ENCODE results near the gene CHRNA4. TPM values are rescaled to one million over a fixed set of nuclear protein-coding genes. Genes with fewer than 3 reads are reported as not detected.

The CHRNA4 gene
- total RNA-seq, 4 donors from 2014 or later: 0.20 TPM; not detected in 3

DNA sequence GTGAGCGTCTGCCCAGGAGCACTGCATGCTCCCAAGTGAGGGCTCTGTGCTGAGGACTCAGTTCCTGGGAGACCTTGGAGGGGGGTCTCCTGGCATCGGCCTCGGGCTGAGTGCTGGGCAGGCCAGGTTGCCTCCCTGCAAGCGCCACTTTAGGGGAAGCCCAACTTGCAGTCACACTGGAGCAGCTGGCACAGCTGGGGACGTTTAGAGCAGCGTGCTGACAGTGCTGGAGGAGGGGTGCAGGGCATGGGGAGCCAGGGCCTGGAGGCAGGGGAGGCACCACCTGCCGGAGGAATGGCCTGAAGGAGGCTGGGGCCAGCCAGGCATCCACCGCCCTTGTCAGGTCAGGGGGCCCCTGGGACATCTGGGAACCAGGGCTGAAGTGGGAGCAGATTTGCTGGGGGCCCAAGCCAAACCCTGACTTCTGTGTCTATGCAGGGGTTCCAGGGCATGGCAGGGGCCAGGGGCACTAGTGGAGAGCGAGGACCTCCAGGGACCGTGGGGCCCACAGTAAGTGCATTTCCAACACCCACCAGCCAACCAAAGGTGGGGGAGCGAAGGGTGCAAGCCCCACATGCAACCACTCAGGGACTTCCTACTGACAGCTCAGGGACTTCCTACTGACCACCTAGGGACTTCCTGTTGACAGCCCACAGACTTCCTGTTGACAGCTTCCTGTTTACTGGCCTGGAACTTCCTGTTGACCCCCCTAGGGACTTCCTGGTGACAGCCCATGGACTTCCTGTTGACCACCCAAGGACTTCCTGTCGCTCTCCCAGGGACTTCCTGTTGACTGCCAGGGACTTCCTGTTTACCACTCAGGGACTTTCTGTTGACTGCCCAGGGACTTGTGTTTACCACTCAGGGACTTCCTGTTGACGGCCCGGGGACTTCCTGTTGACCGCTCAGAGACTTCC is 34.6 kb downstream of the CHRNA4 start:
- 81% methylated on average over 11 of the region's 15 CpGs; no CpG with 5 or more reads in 1 of the 2 donors for WGBS, 2 donors (ENCODE audit: low coverage in 1 of 2)
- no peaks in the 10 kb centered on the region for H3K36me3 ChIP-seq
- TF ChIP-seq EP300 (IDR thresholded peaks at IDR 0.05; ENCODE audit: low read depth) (no peak), POLR2AphosphoS5 (IDR thresholded peaks at IDR 0.05) (no peak), POLR2A (IDR thresholded peaks at IDR 0.05) (no peak)
- TF ChIP-seq, protein P1, sequence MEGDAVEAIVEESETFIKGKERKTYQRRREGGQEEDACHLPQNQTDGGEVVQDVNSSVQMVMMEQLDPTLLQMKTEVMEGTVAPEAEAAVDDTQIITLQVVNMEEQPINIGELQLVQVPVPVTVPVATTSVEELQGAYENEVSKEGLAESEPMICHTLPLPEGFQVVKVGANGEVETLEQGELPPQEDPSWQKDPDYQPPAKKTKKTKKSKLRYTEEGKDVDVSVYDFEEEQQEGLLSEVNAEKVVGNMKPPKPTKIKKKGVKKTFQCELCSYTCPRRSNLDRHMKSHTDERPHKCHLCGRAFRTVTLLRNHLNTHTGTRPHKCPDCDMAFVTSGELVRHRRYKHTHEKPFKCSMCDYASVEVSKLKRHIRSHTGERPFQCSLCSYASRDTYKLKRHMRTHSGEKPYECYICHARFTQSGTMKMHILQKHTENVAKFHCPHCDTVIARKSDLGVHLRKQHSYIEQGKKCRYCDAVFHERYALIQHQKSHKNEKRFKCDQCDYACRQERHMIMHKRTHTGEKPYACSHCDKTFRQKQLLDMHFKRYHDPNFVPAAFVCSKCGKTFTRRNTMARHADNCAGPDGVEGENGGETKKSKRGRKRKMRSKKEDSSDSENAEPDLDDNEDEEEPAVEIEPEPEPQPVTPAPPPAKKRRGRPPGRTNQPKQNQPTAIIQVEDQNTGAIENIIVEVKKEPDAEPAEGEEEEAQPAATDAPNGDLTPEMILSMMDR (IDR thresholded peaks at IDR 0.05): no peak
- no peaks in the 10 kb centered on the region for H3K4me1 ChIP-seq
- H3K27ac ChIP-seq: no peak overlapping the region
- in situ Hi-C loops (cut with MboI; ENCODE audit: low pct_ligation_motif_present in 1 of 4, low pct_unique_long_range_greater_than_20kb in 1 of 4, low sequenced_read_pairs in 3 of 4): no loop called here
- intact Hi-C loops (cut with DNase I; ENCODE audit: low total_unique reads): no loop called here
- no peak overlapping the region for H3K4me3 ChIP-seq
- no peaks in the 10 kb centered on the region for H3K9me3 ChIP-seq
- no peak for DNase-seq
- H3K27me3 ChIP-seq: peaks cover 16% of the 10 kb centered on the region

DNA sequence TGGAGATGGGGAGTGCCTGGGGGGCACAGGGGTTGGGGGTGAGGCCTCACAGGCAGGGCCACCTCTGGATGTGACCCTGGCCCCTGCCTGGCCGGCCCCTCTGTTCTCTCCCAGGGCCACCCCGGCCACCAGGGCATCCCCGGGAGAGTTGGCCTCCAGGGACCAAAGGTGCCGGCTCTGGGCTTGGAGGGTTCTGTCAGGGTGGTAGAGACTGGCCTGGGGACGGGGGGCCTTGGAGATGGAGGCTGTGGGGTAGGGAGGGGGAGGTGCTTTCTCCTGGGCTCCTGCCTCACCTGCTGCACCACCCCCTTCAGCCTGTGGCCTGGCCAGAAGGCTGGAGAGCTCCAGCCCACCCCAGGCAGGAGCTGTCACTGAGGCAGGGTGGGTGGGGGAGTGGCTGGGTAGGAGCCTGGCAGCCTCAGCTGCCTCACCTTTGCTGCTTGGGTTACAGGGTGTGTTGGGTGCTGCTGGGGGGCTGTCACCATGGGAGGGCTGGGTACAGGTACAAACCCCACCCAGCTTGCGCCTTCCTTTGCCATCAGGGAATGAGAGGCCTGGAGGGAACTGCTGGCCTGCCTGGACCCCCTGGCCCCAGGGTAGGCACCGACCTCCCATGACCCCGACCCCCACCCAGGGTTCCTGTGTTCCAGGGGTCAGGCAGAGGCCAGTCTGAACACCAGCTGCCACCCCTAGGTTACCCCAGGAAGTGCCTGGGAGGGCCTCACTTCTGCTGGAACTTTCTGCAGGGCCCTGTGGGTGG is 35.4 kb downstream of the CHRNA4 start:
- H3K9me3 ChIP-seq: no peaks in the 10 kb centered on the region
- TF ChIP-seq POLR2AphosphoS5 (IDR thresholded peaks at IDR 0.05) (no peak), POLR2A (IDR thresholded peaks at IDR 0.05) (no peak), EP300 (IDR thresholded peaks at IDR 0.05; ENCODE audit: low read depth) (no peak)
- H3K36me3 ChIP-seq: no peaks in the 10 kb centered on the region
- no peak overlapping the region for H3K4me3 ChIP-seq
- intact Hi-C loops (cut with DNase I; ENCODE audit: low total_unique reads) (no loop called here), in situ Hi-C loops (cut with MboI; ENCODE audit: low pct_ligation_motif_present in 1 of 4, low pct_unique_long_range_greater_than_20kb in 1 of 4, low sequenced_read_pairs in 3 of 4) (no loop called here)
- no peak overlapping the region for H3K27ac ChIP-seq
- DNase-seq: no peak
- 74 to 78% methylated on average over 2 to 7 of the region's 8 CpGs for WGBS, 2 donors (ENCODE audit: low coverage in 1 of 2)
- no peaks in the 10 kb centered on the region for H3K4me1 ChIP-seq
- H3K27me3 ChIP-seq: peaks cover 20% of the 10 kb centered on the region

DNA sequence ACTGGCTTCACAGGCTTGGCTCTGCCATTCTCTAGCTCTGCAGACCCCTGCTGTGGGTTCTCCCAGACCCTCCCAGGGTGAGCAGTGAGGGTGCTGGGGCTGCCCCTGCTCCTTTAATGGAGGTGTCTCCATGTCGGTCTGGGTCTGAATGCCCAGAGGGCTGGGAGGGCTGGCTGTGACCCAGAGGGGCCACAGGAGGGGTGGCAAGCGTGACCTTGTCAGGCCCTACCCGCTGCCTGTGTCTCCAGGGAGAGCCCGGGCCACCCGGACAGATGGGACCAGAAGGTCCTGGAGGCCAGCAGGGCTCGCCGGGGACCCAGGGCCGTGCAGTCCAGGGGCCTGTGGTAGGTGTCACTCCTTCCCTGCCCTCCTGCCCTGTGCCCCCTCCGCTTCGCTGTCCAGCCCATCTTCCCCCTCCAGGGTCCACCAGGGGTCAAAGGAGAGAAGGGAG is 36.1 kb downstream of the CHRNA4 start:
- no peak overlapping the region for H3K27ac ChIP-seq
- H3K4me3 ChIP-seq: no peak overlapping the region
- in situ Hi-C loops (cut with MboI; ENCODE audit: low pct_ligation_motif_present in 1 of 4, low pct_unique_long_range_greater_than_20kb in 1 of 4, low sequenced_read_pairs in 3 of 4) (no loop called here), intact Hi-C loops (cut with DNase I; ENCODE audit: low total_unique reads) (no loop called here)
- H3K27me3 ChIP-seq: peaks cover 20% of the 10 kb centered on the region
- DNase-seq: no peak
- TF ChIP-seq, protein P1 (IDR thresholded peaks at IDR 0.05): no peak
- TF ChIP-seq POLR2A (IDR thresholded peaks at IDR 0.05) (no peak), EP300 (IDR thresholded peaks at IDR 0.05; ENCODE audit: low read depth) (no peak), POLR2AphosphoS5 (IDR thresholded peaks at IDR 0.05) (no peak)
- H3K9me3 ChIP-seq: no peaks in the 10 kb centered on the region
- no peaks in the 10 kb centered on the region for H3K4me1 ChIP-seq
- WGBS, 2 donors (ENCODE audit: low coverage in 1 of 2): 80% methylated on average over 8 of the region's 10 CpGs; no CpG with 5 or more reads in 1 of the 2 donors
- H3K36me3 ChIP-seq: no peaks in the 10 kb centered on the region

DNA sequence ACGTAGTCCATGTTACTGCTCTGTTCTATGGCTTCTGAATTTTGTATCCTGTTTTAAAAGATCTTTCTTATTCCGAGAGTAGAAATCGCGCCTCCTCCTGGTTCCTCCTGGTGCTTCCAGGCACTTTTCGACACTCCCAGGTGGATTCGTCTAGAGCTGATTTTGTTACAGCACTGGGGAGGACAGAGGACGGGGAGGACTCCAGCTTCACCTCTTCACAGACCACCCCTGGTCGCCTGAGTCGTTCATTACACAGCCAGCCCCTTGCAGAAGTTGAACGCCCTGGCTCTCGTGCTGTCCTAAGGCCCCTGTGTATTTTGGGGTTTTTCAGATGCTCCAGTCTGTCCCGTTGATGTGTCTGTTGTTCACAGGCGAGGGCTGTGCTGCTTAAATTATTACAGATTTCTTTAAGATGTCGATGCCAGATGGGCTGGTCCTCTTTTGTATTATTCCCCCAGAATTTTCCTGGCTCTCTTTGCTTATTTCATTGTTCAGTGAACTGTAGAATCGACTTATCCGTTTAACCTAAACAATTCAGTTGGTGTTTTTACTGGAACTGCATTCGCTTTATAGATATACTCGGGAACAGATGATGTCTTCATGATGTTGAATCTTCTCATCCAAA is 37.7 kb downstream of the CHRNA4 start:
- TF ChIP-seq EP300 (IDR thresholded peaks at IDR 0.05; ENCODE audit: low read depth) (no peak), POLR2AphosphoS5 (IDR thresholded peaks at IDR 0.05) (no peak), POLR2A (IDR thresholded peaks at IDR 0.05) (no peak)
- TF ChIP-seq, protein P1 (IDR thresholded peaks at IDR 0.05): no peak
- Histone ChIP-seq H3K27ac (no peak overlapping the region), H3K4me1 (no peaks in the 10 kb centered on the region), H3K27me3 (peaks cover 14% of the 10 kb centered on the region), H3K4me3 (no peak overlapping the region), H3K36me3 (no peaks in the 10 kb centered on the region), H3K9me3 (no peaks in the 10 kb centered on the region)
- intact Hi-C loops (cut with DNase I; ENCODE audit: low total_unique reads): no loop called here
- no peak for DNase-seq
- WGBS, 2 donors (ENCODE audit: low coverage in 1 of 2): 61 to 78% methylated on average over 10 to 17 of the region's 18 CpGs
- in situ Hi-C loops (cut with MboI; ENCODE audit: low pct_ligation_motif_present in 1 of 4, low pct_unique_long_range_greater_than_20kb in 1 of 4, low sequenced_read_pairs in 3 of 4): no loop called here
